Fibroblast of villous mesenchyme (primary cell): ENCODE results near the gene FAM120AOS. TPM values are rescaled to one million over a fixed set of nuclear protein-coding genes. Genes with fewer than 3 reads are reported as not detected.

ENCODE experiments used
- DNase-seq: peaks from one replicate; pipeline ENCODE4 v3.0.0-alpha.2; 2010; ENCODE audit warnings: low read depth
- H3K4me3 ChIP-seq: 2 replicates; pipeline ENCODE4 v1.5.1; 2011; ENCODE audit warnings: low read depth, mild to moderate bottlenecking, low read length
- total RNA-seq: library from RNA; depleted of rRNA; stranded (reverse); fragments of >200 nt; gene quantifications from 2 replicates; pipeline ENCODE4 v1.2.3, GENCODE V29; 2012
- TF ChIP-seq, protein P1 (sequence below): IDR thresholded peaks from 2 replicates; pipeline ENCODE4 v1.5.1; 2012; ENCODE audit warnings: low read depth, mild to moderate bottlenecking, low read length; ENCODE audit not compliant: insufficient read depth

FAM120AOS gene
- total RNA-seq, 1 donor, result 43.6 TPM

- no peak overlapping the region for H3K4me3 ChIP-seq
- TF ChIP-seq, protein P1, sequence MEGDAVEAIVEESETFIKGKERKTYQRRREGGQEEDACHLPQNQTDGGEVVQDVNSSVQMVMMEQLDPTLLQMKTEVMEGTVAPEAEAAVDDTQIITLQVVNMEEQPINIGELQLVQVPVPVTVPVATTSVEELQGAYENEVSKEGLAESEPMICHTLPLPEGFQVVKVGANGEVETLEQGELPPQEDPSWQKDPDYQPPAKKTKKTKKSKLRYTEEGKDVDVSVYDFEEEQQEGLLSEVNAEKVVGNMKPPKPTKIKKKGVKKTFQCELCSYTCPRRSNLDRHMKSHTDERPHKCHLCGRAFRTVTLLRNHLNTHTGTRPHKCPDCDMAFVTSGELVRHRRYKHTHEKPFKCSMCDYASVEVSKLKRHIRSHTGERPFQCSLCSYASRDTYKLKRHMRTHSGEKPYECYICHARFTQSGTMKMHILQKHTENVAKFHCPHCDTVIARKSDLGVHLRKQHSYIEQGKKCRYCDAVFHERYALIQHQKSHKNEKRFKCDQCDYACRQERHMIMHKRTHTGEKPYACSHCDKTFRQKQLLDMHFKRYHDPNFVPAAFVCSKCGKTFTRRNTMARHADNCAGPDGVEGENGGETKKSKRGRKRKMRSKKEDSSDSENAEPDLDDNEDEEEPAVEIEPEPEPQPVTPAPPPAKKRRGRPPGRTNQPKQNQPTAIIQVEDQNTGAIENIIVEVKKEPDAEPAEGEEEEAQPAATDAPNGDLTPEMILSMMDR, result no peak
- peak; percentile 87 for DNase-seq
These were observed 38.3 kb upstream of the FAM120AOS start for GRCh38 chr9:93491593-93492232.

- H3K4me3 ChIP-seq, result no peak overlapping the region
- no peak for DNase-seq
- TF ChIP-seq, protein P1, result no peak
These were observed 34.9 kb upstream of the FAM120AOS start for GRCh38 chr9:93488244-93488643.

GRCh38 chr9:93486268-93486667 is 32.9 kb upstream of the FAM120AOS start:
- peak; percentile 54 for DNase-seq
- H3K4me3 ChIP-seq, result no peak overlapping the region
- TF ChIP-seq, protein P1, result no peak

- no peak for DNase-seq
- TF ChIP-seq, protein P1, result no peak
- H3K4me3 ChIP-seq, result no peak overlapping the region
These were observed 30.1 kb upstream of the FAM120AOS start for GRCh38 chr9:93483497-93483896.

- no peak for DNase-seq
- no peak overlapping the region for H3K4me3 ChIP-seq
- TF ChIP-seq, protein P1, result peak; percentile 27
These were observed 27.4 kb upstream of the FAM120AOS start for GRCh38 chr9:93480728-93481324.

- H3K4me3 ChIP-seq, result no peak overlapping the region
- DNase-seq, result no peak
- TF ChIP-seq, protein P1, result no peak
These were observed 26.9 kb upstream of the FAM120AOS start for GRCh38 chr9:93480262-93480661.
